IPS DF 19.7 (cell line): Measurements from ENCODE around the gene GZMB.
"Not testable (repeated sequence)": the region's sequence is repeated elsewhere in the genome, so short reads cannot be mapped to it uniquely, and the experiment has no call there.

Experiments
- DNase-seq: peaks from one replicate; pipeline ENCODE4 v3.0.0-alpha.2; 2013; ENCODE audit warnings: low read depth, low spot score

The GZMB gene

GRCh38 chr14:24631749-24632335 lies 2.1 kb downstream of the GZMB start:
- DNase-seq = no peak

GRCh38 chr14:24630872-24631477 lies 3.0 kb downstream of the GZMB start:
- no peak for DNase-seq

- DNase-seq = no peak
Measured at GRCh38 chr14:24630087-24630871, 3.7 kb downstream of the GZMB start.

GRCh38 chr14:24629521-24629920 lies 4.5 kb downstream of the GZMB start:
- no peak for DNase-seq

- DNase-seq = no peak
Measured at GRCh38 chr14:24613747-24614146, 20.2 kb downstream of the GZMB start.

- no peak for DNase-seq
Measured at GRCh38 chr14:24613241-24613640, 20.7 kb downstream of the GZMB start.

- no peak for DNase-seq
Measured at GRCh38 chr14:24612196-24612595, 21.8 kb downstream of the GZMB start.

- DNase-seq = no peak
Measured at GRCh38 chr14:24609655-24610344, 24.2 kb downstream of the GZMB start, which contains the start of gene GZMH. GZMH (minus strand) TSS chr14:24609685; CDS start chr14:24609613, 72 bp downstream.

GRCh38 chr14:24607635-24608514 lies 26.1 kb downstream of the GZMB start:
- no peak for DNase-seq

- no peak for DNase-seq
Measured at GRCh38 chr14:24607081-24607480, 26.9 kb downstream of the GZMB start.

GRCh38 chr14:24606297-24606696 lies 27.7 kb downstream of the GZMB start:
- DNase-seq = no peak

- DNase-seq = peak; percentile 12
Measured at GRCh38 chr14:24605435-24606190, 28.4 kb downstream of the GZMB start.

GRCh38 chr14:24597403-24597802 lies 36.6 kb downstream of the GZMB start:
- no peak for DNase-seq

- DNase-seq = no peak
Measured at GRCh38 chr14:24595073-24595808, 38.7 kb downstream of the GZMB start.

GRCh38 chr14:24591004-24591403 lies 43.0 kb downstream of the GZMB start:
- DNase-seq = not testable (repeated sequence)

- not testable (repeated sequence) for DNase-seq
Measured at GRCh38 chr14:24584402-24584801, 49.6 kb downstream of the GZMB start.
